Measurements from ENCODE around the gene KPTN.

The KPTN gene

GRCh38 chr19:47497050-47497766 is 13.2 kb upstream of the KPTN start:
- Histone ChIP-seq H3K4me3 (no peak overlapping the region), H3K36me3 (ENCODE audit: insufficient read depth, low read length) (no peaks in the 10 kb centered on the region; the same call in 1 of the 2 replicates), H3K9me3 (ENCODE audit: low read depth, low read length) (no peaks in the 10 kb centered on the region), H3K9ac (ENCODE audit: insufficient read length) (no peak overlapping the region), H3K27ac (no peak overlapping the region)
- no peak for DNase-seq (ENCODE audit: low read depth, low spot score)
- TF ChIP-seq EZH2 (IDR thresholded peaks at IDR 0.05) (no peak), POLR2AphosphoS5 (IDR thresholded peaks at IDR 0.05; ENCODE audit: borderline replicate concordance, low read depth, low read length) (no peak), FOXP2 (optimal IDR thresholded peaks at IDR 0.05; ENCODE audit: control extremely low read depth, extremely low read length, insufficient read depth) (no peak)

- Histone ChIP-seq H3K36me3 (ENCODE audit: insufficient read depth, low read length) (no peaks in the 10 kb centered on the region; the same call in 1 of the 2 replicates), H3K9ac (ENCODE audit: insufficient read length) (no peak overlapping the region), H3K27ac (no peak overlapping the region), H3K4me3 (no peak overlapping the region), H3K9me3 (ENCODE audit: low read depth, low read length) (no peaks in the 10 kb centered on the region)
- no peak for DNase-seq (ENCODE audit: low read depth, low spot score)
- TF ChIP-seq POLR2AphosphoS5 (IDR thresholded peaks at IDR 0.05; ENCODE audit: borderline replicate concordance, low read depth, low read length) (no peak), FOXP2 (optimal IDR thresholded peaks at IDR 0.05; ENCODE audit: control extremely low read depth, extremely low read length, insufficient read depth) (no peak), EZH2 (IDR thresholded peaks at IDR 0.05) (no peak)
These were observed 11.7 kb upstream of the KPTN start for GRCh38 chr19:47495478-47496372.

- H3K27ac ChIP-seq: no peak overlapping the region
- no peak for TF ChIP-seq POLR2AphosphoS5 (IDR thresholded peaks at IDR 0.05; ENCODE audit: borderline replicate concordance, low read depth, low read length)
These were observed 10.7 kb upstream of the KPTN start for GRCh38 chr19:47494729-47495128.

DNA sequence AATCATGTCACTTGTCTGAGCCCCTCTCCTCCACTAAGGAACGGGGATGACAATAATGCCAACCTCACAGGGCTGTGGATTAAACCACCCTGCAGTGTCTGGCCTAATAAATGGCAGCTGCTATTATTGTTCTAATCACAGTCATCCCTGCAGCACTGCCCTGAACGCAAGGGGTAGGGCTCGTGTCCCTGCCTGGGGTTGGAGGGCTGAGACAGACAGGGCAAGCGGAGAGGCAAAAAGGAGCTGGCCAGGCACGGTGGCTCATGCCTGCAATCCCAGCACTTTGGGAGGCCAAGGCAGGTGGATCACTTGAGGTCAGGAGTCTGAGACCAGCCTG is 10.2 kb upstream of the KPTN start:
- no peak overlapping the region for H3K9ac ChIP-seq (ENCODE audit: insufficient read length)
- H3K4me3 ChIP-seq: no peak overlapping the region
- no peaks in the 10 kb centered on the region for H3K9me3 ChIP-seq (ENCODE audit: low read depth, low read length)
- H3K36me3 ChIP-seq (ENCODE audit: insufficient read depth, low read length): no peaks in the 10 kb centered on the region
- TF ChIP-seq EZH2 (IDR thresholded peaks at IDR 0.05): no peak
- no peak for TF ChIP-seq POLR2AphosphoS5 (IDR thresholded peaks at IDR 0.05; ENCODE audit: borderline replicate concordance, low read depth, low read length)
- no peak for TF ChIP-seq FOXP2 (optimal IDR thresholded peaks at IDR 0.05; ENCODE audit: control extremely low read depth, extremely low read length, insufficient read depth)
- no peak for DNase-seq (ENCODE audit: low read depth, low spot score)
- H3K27ac ChIP-seq: no peak overlapping the region

More at GRCh38 chr19:47494729-47495128, 10.7 kb upstream of the KPTN start:
- Histone ChIP-seq H3K36me3 (ENCODE audit: insufficient read depth, low read length) (no peaks in the 10 kb centered on the region), H3K9me3 (ENCODE audit: low read depth, low read length) (no peaks in the 10 kb centered on the region), H3K9ac (ENCODE audit: insufficient read length) (no peak overlapping the region), H3K4me3 (no peak overlapping the region)
- no peak for DNase-seq (ENCODE audit: low read depth, low spot score)

DNA sequence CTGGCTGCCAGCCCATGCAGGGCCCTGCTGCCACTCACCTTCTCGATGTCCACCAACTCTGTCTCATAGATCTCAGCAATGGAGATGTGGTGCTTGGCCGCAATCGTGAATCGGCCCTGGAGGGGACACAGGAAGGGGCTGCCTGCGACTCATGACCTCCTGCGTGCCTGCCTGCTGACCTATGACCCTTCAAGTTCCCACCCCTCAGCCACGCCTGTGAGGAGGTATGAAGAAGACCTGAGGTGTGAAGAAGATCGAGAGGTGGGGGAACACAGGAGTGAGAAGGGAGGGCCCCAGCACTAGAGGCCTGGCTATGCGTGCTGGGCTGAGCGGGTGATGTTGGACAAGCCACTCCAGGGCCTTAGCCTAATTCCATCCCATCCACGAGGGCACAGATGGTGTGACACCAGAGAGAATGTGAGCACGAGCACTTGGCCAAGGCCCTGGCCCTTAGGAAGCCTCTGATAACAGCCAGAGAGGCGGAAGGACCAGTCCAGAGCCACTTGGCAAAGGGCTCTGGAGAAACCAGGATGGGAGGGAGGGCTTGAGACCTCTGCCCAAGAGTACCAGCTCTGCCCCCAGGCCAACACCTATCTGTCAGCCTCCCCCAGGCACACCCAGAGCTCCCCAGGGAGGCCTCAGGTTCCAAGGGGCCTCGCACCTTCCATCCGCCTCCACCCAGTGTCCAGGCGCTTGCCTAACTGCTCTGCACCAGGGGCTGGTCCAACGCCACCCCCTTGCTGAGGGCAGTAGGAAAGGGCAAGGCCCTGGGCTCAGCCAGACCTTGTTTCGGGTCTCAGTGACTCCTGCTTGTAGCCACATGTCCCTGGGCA is 9.6 kb upstream of the KPTN start:
- H3K4me3 ChIP-seq: no peak overlapping the region
- H3K27ac ChIP-seq: no peak overlapping the region
- no peak for DNase-seq (ENCODE audit: low read depth, low spot score)
- H3K9ac ChIP-seq (ENCODE audit: insufficient read length): no peak overlapping the region
- no peaks in the 10 kb centered on the region for H3K9me3 ChIP-seq (ENCODE audit: low read depth, low read length)
- H3K36me3 ChIP-seq (ENCODE audit: insufficient read depth, low read length): no peaks in the 10 kb centered on the region
- TF ChIP-seq EZH2 (IDR thresholded peaks at IDR 0.05) (no peak), FOXP2 (optimal IDR thresholded peaks at IDR 0.05; ENCODE audit: control extremely low read depth, extremely low read length, insufficient read depth) (no peak), POLR2AphosphoS5 (IDR thresholded peaks at IDR 0.05; ENCODE audit: borderline replicate concordance, low read depth, low read length) (no peak)

DNA sequence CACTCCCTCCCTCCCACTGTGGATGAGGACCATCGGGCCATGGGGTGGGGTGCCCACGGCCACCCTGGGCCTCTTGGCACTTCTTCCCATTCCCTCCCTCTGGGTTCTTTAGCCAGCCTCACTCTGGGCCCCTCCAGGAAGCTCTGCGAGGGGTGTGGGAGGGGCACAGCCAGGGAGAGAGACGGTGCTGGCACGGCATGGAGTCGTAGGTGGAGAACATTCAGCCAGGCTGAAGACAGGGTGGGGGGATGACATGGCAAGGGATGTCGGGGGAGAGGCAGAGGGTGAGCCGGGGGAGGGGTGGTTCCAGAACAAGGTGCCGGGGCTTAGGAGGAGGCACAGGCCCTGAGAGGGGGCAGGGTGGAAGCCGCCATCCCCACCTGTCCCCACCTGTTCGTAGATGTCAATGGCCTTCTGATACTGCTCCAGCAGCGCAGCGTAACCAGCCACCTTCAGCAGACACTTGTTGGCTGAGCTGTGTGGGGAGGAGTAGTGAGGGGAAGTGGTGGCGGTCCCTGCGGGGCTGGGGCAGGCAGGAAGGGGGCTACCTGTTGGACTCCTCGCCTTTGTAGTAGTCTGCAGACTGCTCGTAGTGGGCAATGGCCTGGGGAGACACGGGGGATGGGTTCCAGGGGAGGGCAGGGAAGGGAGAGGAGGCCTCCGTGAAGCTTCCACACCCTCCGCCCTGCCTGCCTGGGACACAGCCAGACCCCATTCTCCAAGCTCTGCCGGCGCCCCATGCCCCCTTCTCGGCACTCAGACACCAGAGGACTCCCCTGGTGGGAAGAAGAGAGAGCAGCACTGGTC is 8.8 kb upstream of the KPTN start:
- H3K27ac ChIP-seq: no peak overlapping the region
- H3K4me3 ChIP-seq: no peak overlapping the region
- no peak for TF ChIP-seq EZH2 (IDR thresholded peaks at IDR 0.05)
- TF ChIP-seq FOXP2 (optimal IDR thresholded peaks at IDR 0.05; ENCODE audit: control extremely low read depth, extremely low read length, insufficient read depth): no peak
- TF ChIP-seq POLR2AphosphoS5 (IDR thresholded peaks at IDR 0.05; ENCODE audit: borderline replicate concordance, low read depth, low read length): no peak
- no peak for DNase-seq (ENCODE audit: low read depth, low spot score)
- no peaks in the 10 kb centered on the region for H3K9me3 ChIP-seq (ENCODE audit: low read depth, low read length)
- no peak overlapping the region for H3K9ac ChIP-seq (ENCODE audit: insufficient read length)
- no peaks in the 10 kb centered on the region for H3K36me3 ChIP-seq (ENCODE audit: insufficient read depth, low read length)

- DNase-seq (ENCODE audit: low read depth, low spot score): no peak
- Histone ChIP-seq H3K9me3 (ENCODE audit: low read depth, low read length) (no peaks in the 10 kb centered on the region), H3K36me3 (ENCODE audit: insufficient read depth, low read length) (no peaks in the 10 kb centered on the region), H3K27ac (no peak overlapping the region), H3K9ac (ENCODE audit: insufficient read length) (no peak overlapping the region), H3K4me3 (no peak overlapping the region)
- TF ChIP-seq POLR2AphosphoS5 (IDR thresholded peaks at IDR 0.05; ENCODE audit: borderline replicate concordance, low read depth, low read length) (no peak; the same call in 1 of the 2 replicates), FOXP2 (optimal IDR thresholded peaks at IDR 0.05; ENCODE audit: control extremely low read depth, extremely low read length, insufficient read depth) (no peak)
These were observed 8.1 kb upstream of the KPTN start for GRCh38 chr19:47492137-47492533.
